COLO668 (cell line): Measurements from ENCODE around the gene THAP8.

Experiments used
- DNase-seq: peaks from one replicate; lab custom pipeline; 2025; ENCODE audit not compliant: unreplicated experiment; lab: John Stamatoyannopoulos, UW

Gene THAP8

DNA sequence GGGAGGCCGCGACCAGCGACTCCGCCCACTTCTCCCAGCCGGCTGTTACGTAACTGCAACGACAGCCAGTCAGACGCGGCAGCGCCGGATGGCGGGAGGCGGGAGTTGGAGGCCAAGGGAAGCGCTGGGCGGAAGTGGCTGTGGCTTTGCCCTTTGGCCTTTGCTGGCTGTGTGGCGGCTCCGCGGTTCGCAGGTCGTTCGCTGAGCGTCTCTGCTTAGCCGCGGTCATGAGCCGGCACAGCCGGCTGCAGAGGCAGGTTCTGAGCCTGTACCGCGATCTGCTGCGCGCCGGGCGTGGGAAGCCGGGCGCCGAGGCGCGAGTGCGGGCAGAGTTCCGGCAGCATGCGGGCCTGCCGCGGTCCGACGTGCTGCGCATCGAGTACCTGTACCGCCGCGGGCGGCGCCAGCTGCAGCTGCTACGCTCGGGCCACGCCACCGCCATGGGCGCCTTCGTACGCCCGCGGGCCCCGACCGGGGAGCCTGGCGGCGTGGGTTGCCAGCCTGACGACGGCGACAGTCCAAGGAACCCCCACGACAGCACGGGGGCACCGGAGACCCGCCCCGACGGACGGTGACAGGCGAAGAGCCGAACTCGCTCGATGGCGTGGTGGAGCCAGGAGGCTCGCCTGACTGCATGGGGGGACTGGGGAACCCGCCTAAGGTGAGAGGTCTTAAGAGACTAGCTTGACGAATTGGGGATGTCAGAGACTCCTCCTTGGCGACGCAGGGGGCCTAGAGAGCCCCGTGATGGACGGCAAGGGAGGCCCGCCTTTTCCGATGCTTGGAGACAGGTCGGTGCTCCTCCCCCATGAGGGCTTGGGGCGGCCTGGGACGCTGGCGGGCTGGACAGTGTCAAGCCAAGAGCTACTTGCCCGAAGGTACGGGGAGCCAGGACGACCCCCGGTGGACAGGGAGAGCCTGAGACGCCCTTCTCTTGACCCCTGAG is 58.8 kb downstream of the THAP8 start, which contains the start of gene SDHAF1:
Gene SDHAF1 (plus strand): TSS at position 141 of the 946 bp plus-strand sequence. CDS start 87 bp downstream, at position 228.
- peak; percentile 96 for DNase-seq

DNA sequence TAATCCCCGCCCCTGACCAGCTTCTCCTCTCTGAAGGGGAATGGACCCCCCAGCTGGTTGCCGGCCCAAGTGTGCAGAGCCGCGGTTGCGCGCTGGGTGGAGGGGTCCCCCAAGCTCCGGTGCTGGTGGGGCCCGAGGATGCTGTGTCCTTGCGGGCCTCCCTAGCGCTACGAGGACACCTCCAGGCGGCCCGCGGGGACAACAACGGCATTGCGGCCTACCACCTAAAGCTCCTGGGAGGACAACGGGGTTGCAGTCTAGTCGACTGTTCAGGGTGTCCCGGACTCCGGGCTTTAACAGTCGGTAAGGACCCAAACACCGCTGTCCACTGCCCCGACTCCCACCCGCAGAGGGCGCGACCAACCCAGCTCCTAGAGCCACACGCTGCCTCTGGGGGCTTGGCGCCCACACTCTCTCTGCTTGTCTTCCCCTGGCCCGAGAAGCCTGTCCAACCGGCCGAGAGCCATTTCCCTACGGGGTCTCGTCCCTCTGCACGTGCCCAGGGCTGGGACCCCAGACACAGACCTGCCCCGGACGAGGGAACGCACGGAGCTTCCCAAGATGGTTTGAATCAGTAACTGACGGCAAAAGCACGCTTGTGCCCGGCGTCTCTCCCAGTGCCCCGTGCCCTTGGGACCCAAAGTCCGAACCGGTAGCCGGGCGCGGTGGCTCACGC is 60.0 kb downstream of the THAP8 start:
- peak; percentile 10 for DNase-seq

DNA sequence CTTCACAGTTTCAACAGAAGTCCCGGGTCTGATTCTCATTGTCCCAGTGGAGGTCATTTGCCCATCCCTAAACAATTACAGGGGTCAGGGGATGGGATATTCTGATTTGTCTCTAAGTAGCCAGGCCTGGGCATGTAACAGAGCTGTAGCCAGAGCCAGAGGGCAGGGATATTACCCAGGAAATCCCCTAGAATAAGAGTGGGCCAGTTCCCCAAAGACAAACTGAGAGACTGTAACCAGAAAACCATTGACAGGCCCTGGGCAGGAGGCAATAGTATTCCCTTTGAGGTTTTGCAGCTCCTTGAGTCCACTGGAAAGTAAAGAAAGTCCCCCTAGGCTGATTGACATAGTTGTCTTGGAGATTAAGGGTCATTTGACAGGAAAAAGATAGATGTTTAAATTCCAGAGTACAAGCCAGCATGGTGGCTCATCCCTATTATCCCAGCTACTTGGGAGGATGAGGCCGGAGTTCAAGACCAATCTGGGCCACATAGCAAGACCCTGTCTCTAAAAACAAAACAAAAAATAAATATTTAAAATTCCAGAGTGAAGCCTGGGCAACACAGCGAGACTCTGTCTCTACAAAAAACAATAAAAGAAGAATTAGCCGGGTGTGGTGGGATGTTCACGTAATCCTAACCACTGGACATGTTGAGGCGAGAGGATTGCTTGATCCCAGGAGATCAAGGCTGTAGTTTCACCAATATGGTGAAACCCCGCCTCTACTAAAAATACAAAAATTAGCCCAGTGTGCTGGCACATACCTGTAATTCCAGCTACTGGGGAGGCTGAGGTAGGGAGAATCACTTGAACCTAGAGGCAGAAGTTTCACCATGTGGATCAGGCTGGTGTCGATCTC is 60.9 kb downstream of the THAP8 start:
- DNase-seq: no peak

DNA sequence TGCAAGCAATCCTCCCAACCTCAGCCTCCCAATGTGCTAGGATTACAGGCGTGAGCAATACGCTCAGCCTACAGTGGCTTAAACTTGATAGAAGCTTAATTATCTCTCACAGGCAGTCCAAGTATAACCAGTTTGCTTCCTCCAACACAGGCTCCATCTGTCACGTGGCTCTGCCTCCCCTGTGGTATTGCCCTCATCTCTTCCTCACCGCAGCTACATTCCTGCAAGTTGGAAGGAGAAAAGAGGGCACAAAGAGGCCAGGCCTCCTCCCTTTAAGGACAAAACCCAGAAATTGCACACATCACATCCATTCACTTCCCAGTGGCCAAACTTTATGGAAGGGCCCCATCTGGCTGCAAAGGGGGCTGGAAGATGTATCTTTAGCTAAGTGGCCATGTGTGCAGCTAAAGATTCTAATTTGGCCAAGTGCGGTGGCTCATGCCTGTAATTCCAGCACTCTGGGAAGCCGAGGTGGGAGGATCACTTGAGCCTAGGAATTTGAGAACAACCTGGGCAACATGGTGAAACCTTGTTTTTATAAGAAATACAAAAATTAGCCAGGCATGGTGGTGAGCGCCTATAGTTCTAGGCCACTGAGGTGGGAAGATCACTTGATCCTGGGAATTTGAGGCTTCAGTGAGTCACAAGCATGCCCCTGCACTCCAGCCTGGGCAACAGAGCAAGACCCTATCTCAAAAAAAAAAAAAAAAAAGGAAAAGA is 62.2 kb downstream of the THAP8 start:
- DNase-seq: no peak

DNA sequence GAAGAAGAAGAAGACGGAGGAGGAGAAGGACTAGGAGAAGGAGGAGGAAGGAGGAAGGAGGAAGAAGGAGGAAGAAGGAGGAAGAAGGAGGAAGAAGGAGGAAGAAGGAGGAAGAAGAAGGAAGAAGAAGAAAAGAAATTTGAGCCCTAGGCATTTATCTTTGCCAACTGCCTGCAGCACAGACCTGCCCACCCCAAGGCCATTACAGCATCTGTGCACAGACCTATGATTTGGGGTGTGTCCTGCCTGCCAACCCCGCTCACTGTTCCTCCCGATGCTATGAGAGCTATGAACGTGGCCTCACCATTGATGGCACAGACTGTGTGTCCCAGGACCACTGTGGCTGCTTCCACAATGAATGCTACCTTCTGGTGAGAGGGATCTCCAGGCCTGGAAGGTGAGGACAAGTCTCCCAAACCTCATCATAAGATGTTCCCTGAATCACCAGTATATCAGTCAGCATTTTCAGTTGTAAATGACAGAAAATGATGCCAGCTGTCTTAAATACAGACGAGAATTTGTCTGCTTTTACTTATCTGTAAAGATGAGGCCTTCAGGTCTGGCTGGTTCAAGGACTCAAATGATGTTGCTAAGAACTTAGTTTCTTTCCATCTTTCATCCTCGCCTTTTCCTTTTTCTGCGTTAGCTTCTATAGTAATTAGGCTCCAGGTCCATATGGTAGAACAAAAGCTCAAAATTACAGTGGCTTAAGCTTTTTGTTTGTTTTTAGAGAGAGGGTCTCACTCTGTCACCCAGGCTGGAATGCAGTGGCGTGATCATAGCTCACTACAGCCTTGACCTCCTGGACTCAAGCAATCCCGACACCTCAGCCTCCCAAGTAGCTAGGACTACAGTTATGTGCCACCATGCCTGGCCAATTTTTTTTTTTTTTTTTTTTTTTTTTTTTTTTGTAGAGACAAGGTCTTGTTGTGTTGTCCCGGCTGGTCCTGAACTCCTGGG is 63.0 kb downstream of the THAP8 start:
- no peak for DNase-seq

DNA sequence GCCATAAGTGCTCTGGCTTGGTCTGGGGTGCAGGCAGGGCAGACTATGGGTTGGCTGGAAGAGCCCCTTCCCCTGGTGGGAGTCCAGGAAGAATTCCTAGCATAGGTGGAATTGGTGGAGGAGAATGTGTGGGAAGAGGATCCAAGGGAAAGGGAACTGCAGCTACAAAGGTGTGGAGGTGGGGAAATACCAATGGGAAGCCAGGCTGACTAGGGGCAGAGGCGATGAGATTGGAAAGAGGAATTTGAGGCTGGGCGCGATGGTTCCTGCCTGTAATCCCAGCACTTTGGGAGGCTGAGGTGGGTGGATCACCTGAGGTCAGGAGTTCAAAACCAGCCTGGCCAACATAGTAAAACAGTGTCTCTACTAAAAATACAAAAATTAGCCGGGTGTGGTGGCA is 63.9 kb downstream of the THAP8 start:
- DNase-seq: no peak

DNA sequence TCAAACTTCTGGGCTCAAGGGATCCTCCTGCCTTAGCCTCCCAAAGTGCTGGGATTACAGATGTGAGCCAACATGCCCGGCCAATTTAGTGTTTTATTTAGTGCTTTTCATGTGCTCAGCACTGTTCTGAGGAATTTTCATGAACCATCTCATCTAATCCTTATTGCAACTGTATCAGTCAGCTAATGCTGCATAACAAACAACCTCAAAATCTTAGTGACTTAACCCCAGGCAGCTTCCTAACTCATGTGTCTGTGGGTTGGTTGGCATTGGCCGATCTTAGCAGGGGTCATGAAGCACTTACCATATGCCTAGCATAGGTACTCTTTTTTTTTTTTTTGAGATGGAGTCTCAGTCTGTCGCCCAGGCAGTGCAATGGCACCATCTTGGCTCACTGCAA is 65.3 kb downstream of the THAP8 start:
- DNase-seq: no peak

DNA sequence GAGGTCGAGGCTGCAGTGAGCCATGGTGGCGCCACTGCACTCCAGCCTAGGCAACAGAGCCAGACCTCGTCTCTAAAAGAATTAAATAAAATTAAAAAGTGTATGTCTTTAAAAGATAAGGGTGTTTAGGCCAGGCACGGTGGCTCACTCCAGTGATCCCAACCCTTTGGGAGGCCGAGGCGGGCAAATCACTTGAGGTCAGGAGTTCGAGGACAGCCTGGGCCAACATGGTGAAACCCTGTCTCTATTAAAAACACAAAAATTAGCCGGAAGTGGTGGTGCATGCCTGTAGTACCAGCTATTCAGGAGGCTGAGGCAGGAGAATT is 66.6 kb downstream of the THAP8 start:
- no peak for DNase-seq

DNA sequence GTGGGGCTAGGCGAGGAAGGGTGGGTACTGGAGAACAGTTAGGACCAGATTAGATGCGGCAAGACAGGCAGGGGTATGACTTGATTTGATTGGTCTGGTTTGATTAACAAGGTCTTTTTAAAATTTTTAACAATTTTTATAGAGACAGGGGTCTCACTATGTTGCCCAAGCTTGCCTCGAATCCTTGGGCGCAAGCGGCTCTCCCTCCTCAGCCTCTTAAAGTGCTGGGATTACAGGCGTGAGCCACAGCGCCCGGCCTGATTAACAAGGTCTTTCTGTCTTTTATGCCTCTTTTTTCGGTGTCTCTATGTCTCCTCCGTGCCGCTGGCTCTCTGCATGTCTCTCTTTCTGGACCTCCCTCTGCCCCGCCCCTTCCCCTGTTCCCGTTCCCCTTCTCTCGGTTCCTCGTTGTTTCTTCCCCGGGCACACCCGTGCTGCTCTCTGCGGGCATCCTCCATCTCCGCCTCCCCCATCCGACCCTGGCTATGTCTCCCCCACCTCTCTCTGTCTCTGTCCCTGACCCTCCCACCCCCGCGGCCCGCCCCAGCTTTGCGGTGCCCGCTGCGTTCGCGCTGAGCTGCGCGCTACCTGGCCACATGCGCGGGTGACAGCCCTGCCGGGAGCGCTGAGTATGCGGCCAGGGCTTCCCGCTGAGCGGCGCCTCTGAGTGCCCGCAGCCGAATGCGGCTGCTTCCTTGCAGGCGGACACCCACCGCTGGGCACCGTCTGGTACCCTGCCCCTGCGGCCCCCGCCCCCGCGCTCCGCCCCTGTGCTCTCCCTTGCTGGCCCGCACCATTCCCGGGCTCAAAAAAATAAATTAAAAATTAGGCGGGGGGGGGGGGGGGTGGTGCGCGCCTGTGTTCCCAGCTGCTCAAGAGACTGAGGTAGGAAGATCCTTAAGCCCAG is 67.2 kb downstream of the THAP8 start:
- DNase-seq: peak; percentile 52

DNA sequence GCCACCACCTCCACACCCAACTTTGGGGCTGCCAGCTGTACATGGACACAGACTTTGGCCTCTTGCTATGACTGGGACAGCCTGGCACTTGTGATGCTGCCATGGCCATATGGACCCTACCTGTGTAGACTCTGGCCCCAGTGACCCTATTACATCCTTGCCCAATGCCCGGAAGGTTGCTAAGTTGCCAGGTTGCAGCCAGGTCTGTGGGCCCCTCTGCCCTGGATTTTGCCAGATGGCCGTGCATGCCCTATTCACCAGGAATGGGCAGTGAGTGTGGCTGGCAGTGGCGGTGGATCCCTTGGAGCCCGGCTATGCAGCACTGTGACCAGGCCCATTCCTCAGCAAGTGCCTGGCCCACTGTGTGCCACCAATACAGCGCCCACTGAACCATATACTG is 68.0 kb downstream of the THAP8 start:
- no peak for DNase-seq
